NT2/D1 (cell line): ENCODE measurements around the gene BSCL2.

ENCODE experiments used
- SUZ12 ChIP-seq: IDR thresholded peaks from 2 replicates; pipeline ENCODE4 v1.6.1; 2011; ENCODE audit not compliant: insufficient read length, insufficient read depth; ENCODE audit errors: extremely low read depth
- YY1 ChIP-seq: IDR thresholded peaks from 2 replicates; pipeline ENCODE4 v1.6.1; 2011; ENCODE audit not compliant: insufficient read length, insufficient read depth
- ZNF274 ChIP-seq: IDR thresholded peaks from 2 replicates; pipeline ENCODE4 v1.6.1; 2011; ENCODE audit warnings: mild to moderate bottlenecking, low read depth, low read length

GRCh38 chr11:62667460-62667859 lies 39.8 kb downstream of the BSCL2 start:
- TF ChIP-seq YY1 (no peak), SUZ12 (no peak), ZNF274 (no peak)
